ENCODE data around the gene INPP5F. TPM values are rescaled to one million over a fixed set of nuclear protein-coding genes. Genes with fewer than 3 reads are reported as not detected.

INPP5F gene
- total and polyA plus RNA-seq, 10 of the 15 experiments (the other 5 are each of a cell fraction or from before 2014, with no cell fraction given): 6.0 to 49.3 (median 34.3) TPM

GRCh38 chr10:119736220-119736619, 10.4 kb downstream of the INPP5F start (continued):
- TF ChIP-seq NKRF (conservative IDR thresholded peaks at IDR 0.05): no peak

GRCh38 chr10:119737039-119737663, 11.3 kb downstream of the INPP5F start:
- H3K4me1 ChIP-seq (ENCODE audit: control insufficient read depth, insufficient read depth, low read length): no peaks in the 10 kb centered on the region
- no peak for DNase-seq (ENCODE audit: low read depth, low spot score)
- BruUV-seq (replicated peaks): no TSS peak
- FAIRE-seq: no peak
- in situ Hi-C loops (cut with MboI): no loop called here
- WGBS (ENCODE audit: insufficient coverage, insufficient replicate concordance, low lambda C conversion rate, missing lambda C conversion rate): 54% methylated on average over 2 of the region's 2 CpGs
- intact Hi-C loops (cut with micrococcal nuclease; ENCODE audit: unreplicated experiment): loop anchor here (5.0 kb wide), 1 partner anchor 35 kb away; no protein-coding TSS in a partner anchor
- TF ChIP-seq JUNB (IDR thresholded peaks at IDR 0.05): 0 out of 2 replicates have a peak, but pooled peaks have one; percentile 19
- no peak for TF ChIP-seq BRCA1 (IDR thresholded peaks at IDR 0.05; ENCODE audit: low read depth, low read length)
- TF ChIP-seq E2F8 (IDR thresholded peaks at IDR 0.05; ENCODE audit: low read depth, partially characterized antibody): no peak
- TF ChIP-seq FOXK2 (IDR thresholded peaks at IDR 0.05): no peak
- H3K9ac ChIP-seq (ENCODE audit: control insufficient read depth, insufficient read depth, low read length): no peak overlapping the region
- H3K27me3 ChIP-seq (replicated peaks in 1 of 2; ENCODE audit: control insufficient read depth in 2 of 2, insufficient read depth in 2 of 2, low read length in 1 of 2): no peaks in the 10 kb centered on the region
- H3K9me3 ChIP-seq (replicated peaks; ENCODE audit: control insufficient read depth, insufficient read depth, low read length): no peaks in the 10 kb centered on the region
- H4K20me1 ChIP-seq (ENCODE audit: control insufficient read depth, insufficient read depth): no peaks in the 10 kb centered on the region
- no peak overlapping the region for H3K4me2 ChIP-seq (ENCODE audit: control insufficient read depth, insufficient read depth)
- ATAC-seq: peak; percentile 36
- POLR2A ChIA-PET: interaction anchor here (0.6 to 2.8 kb wide), 7 partner anchors 8 to 163 kb away, joined by 3 to 29 read pairs (median 3); partner anchors contain the start of genes INPP5F and MCMBP
- RAD21 ChIA-PET (ENCODE audit: unreplicated experiment): interaction anchor here (0.7 to 3.1 kb wide), 12 partner anchors 9 to 679 kb away, joined by 3 to 27 read pairs (median 4); partner anchors contain the start of gene INPP5F
- no peaks in the 10 kb centered on the region for H3K36me3 ChIP-seq (ENCODE audit: control insufficient read depth in 2 of 2, insufficient read depth in 2 of 2, low read length in 1 of 2)
- CTCF ChIA-PET: interaction anchor here (0.7 to 7.5 kb wide), 12 partner anchors 11 to 160 kb away, joined by 3 to 47 read pairs (median 4); partner anchors contain the start of gene INPP5F
- H3K79me2 ChIP-seq (ENCODE audit: control insufficient read depth, insufficient read depth, low read length): no peaks in the 10 kb centered on the region
- H3K4me3 ChIP-seq: no peak overlapping the region
- SMC1A ChIA-PET (ENCODE audit: uncharacterized antibody, unreplicated experiment): interaction anchor here (0.7 to 5.5 kb wide), 27 partner anchors 9 to 155 kb away, joined by 3 to 57 read pairs (median 4); partner anchors contain the start of genes INPP5F and SEC23IP
- no peak overlapping the region for H3K27ac ChIP-seq (ENCODE audit: control insufficient read depth, insufficient read depth)
- no peak overlapping the region for H2AFZ ChIP-seq (ENCODE audit: control insufficient read depth, low read depth, low read length)
